ENCODE results near the gene RRAS. TPM values are rescaled to one million over a fixed set of nuclear protein-coding genes. Genes with fewer than 3 reads are reported as not detected.

Gene RRAS
- total RNA-seq, 1 donor: 44.5 TPM

DNA sequence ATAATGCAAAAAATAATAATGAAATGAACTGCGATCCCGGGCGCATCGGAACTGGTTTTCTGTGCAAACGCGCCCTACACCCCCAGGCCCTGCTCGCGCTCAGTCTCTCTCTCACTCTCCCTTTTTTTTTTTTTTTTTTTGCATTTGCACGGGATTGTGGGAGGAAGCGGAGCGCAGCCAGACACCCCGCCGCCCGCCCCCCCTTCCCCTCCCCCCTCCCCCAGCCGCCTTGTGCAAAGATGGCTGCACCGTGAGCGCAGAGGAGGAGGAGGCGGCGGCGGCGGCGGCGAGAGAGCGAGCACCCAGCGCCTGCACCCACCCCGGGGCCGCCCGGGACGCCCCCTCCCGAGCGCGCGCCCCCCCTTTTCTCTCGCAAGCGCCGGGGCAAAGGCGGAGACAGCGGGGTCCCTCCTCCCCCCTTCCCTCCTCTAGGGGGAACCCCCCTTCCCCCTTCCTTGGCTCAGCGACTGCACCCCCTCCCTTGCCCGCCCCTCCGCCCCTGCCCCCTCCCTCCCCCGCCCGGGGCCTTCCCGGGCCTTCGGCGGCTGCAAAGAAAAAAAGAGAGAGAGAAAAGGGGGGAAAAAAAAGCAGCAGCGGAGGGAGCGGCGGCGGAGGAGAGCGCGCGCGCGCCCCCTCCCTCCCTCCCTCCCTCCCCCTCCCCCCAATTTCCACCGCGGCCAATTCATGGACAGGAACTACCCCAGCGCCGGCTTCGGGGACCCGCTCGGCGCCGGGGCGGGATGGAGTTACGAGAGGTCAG lies 48.8 kb downstream of the RRAS start, which contains the start of gene PRR12:
TSS of gene PRR12 (plus strand) at position 212 of the 760 bp plus-strand sequence. CDS start at position 685, 473 bp downstream.
- peak; percentile 71 for DNase-seq (ENCODE audit: low read depth)
- TF ChIP-seq, protein P1, sequence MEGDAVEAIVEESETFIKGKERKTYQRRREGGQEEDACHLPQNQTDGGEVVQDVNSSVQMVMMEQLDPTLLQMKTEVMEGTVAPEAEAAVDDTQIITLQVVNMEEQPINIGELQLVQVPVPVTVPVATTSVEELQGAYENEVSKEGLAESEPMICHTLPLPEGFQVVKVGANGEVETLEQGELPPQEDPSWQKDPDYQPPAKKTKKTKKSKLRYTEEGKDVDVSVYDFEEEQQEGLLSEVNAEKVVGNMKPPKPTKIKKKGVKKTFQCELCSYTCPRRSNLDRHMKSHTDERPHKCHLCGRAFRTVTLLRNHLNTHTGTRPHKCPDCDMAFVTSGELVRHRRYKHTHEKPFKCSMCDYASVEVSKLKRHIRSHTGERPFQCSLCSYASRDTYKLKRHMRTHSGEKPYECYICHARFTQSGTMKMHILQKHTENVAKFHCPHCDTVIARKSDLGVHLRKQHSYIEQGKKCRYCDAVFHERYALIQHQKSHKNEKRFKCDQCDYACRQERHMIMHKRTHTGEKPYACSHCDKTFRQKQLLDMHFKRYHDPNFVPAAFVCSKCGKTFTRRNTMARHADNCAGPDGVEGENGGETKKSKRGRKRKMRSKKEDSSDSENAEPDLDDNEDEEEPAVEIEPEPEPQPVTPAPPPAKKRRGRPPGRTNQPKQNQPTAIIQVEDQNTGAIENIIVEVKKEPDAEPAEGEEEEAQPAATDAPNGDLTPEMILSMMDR (IDR thresholded peaks at IDR 0.05; ENCODE audit: insufficient read depth, low read depth, low read length): no peak

DNA sequence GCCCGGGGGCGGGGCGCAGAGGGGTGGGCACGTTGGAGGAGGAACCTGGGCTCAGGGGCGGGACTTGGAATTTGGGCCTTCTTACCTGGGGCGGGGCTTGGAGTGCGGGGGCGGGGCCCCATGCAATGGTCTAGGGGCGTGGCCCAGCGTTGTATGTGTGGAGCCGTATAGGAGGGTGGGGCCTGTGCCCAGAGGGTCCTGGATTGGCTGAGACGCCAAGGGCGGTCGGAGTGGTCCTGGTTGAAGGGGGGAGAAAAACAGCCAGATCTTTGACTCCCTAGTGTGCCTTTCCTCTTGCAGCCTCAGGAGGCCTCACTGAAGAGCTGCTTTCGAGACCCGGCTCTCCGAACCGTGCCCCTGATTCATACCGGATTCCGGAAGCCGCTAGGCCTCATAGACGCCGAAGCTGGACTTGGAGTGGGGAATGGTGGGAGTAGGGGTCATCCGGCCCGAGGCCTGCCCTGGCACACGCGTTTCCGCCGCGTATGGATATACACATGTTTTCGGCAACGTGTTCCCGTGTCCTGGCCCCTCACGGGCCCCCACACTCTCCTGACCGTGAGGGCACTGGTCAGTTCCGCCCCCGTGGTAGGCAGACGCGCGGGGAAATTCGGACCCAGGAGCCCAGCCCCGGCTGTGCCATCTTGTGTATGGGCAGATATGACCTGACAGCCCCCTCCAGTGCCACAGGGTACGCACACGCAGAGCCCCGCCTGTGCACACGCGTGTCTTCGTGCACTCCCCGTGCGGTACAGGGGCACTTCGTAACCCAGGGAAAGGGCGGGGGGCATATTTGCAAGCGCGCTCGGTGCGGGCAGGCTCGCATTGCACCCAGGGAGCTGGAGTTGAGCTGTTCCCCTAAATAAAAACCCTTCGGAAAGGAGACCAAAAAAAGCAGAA lies 49.6 kb downstream of the RRAS start:
- TF ChIP-seq, protein P1 (IDR thresholded peaks at IDR 0.05; ENCODE audit: insufficient read depth, low read depth, low read length): no peak

More for the DNA sequence above, 48.8 kb downstream of the RRAS start, which contains the start of gene PRR12:
- H3K4me3 ChIP-seq (ENCODE audit: low read depth, low read length): peak within 1 kb of the TSS; percentile 87

DNA sequence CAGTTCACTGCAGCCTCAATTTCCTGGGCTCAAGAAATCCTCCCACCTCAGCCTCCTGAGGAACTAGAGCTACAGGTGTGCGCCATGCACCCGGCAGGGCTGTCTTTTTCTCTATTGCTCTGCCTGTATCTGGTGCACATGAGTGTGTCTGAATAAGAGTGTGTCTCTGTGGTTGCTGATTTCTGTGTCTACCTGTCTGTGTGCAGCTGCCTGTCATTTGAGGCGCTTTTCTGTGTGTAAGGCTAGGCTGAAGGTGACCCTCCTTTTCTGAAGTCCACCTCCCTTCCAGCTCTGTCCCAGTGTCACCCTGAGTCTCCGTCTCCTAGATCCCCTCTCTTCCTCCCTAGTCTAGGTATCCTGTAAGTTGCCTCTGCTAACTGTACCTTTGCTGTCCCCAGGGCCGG lies 50.4 kb downstream of the RRAS start:
- no peak overlapping the region for H3K4me3 ChIP-seq (ENCODE audit: low read depth, low read length)
- TF ChIP-seq, protein P1 (IDR thresholded peaks at IDR 0.05; ENCODE audit: insufficient read depth, low read depth, low read length): no peak
- no peak for DNase-seq (ENCODE audit: low read depth)

More for the DNA sequence above, 49.6 kb downstream of the RRAS start:
- peak; percentile 95 for DNase-seq (ENCODE audit: low read depth)
- H3K4me3 ChIP-seq (ENCODE audit: low read depth, low read length): peak overlapping the region; percentile 87

DNA sequence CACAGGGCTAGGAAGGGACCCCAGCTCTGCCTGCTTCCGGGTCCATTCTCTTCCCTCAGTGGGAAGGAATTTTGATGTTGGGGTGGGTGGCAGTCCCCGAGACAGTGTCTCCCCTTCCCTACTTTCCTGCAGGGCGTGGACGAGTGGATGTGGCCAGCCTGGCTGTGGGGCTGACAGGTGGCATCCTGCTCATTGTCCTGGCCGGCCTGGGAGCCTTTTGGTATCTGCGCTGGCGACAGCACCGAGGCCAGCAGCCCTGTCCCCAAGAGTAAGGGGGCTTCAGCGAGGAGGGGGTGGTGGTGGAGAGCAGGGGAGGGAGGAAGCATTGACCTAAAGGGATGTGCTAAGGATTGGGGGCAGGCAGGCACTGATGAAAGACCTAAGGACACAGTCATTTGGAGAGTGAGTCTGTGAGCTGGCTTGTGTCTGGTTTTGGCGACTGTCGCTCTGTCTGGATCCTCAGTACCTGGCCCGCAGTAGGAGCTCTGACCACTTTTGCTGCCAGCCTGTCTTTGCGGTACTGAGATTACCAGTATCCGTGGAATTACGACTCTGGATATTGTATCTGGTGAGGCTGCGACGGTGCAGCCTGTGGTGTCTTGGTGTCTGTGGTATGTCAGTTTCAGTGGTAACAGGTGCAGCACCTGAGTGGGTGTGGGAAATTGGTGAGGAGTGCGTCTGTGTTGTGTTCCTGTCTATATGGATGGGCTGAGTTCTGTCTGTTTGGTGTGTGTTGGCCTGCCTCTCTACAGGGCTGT lies 51.4 kb downstream of the RRAS start:
- TF ChIP-seq, protein P1 (IDR thresholded peaks at IDR 0.05; ENCODE audit: insufficient read depth, low read depth, low read length): no peak
- no peak for DNase-seq (ENCODE audit: low read depth)
- no peak overlapping the region for H3K4me3 ChIP-seq (ENCODE audit: low read depth, low read length)

DNA sequence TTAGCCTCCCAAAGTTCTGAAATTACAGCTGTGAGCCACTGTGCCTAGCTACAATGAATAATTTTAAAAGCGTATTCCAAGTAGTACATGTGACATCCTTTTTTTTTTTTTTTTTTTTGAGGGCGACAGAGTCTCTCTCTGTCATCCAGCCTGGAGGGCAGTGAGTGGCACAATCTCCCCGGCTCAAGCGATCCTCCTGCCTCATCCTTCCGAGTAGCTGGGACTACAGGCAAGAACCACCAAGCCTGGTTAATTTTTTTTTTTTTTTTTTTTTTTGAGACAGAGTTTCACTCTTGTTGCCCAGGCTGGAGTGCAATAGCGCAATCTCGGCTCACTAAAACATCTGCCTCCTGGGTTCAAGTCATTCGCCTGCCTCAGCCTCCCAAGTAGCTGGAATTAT lies 52.7 kb downstream of the RRAS start:
- TF ChIP-seq, protein P1 (IDR thresholded peaks at IDR 0.05; ENCODE audit: insufficient read depth, low read depth, low read length): no peak
- no peak overlapping the region for H3K4me3 ChIP-seq (ENCODE audit: low read depth, low read length)
- no peak for DNase-seq (ENCODE audit: low read depth)

Small RNA genes lying within 50 kb of the gene (small RNA-seq; reads per million reads assigned to genes)
- gene MIR5088: not detected

Other genes starting within 250 kb of the RRAS start
- not detected in 2 replicates for gene PTH2, start 216.7 kb downstream of the RRAS start, total RNA-seq
- gene GFY, start 214.8 kb downstream of the RRAS start, total RNA-seq: not detected in 2 replicates
- not detected in 2 replicates for gene SLC17A7, start 198.6 kb downstream of the RRAS start, total RNA-seq
- gene PIH1D1, start 188.3 kb downstream of the RRAS start, total RNA-seq: 91.1 and 107 TPM in 2 replicates
- 17.7 and 40.6 TPM in 2 replicates for gene ALDH16A1, start 186.9 kb downstream of the RRAS start, total RNA-seq
- 2.6 and 4.8 TPM in 2 replicates for gene FLT3LG, start 165.9 kb downstream of the RRAS start, total RNA-seq
- 1,887 and 2,774 TPM in 2 replicates for gene RPL13A, start 152.5 kb downstream of the RRAS start, total RNA-seq
- gene RPS11, start 143.7 kb downstream of the RRAS start, total RNA-seq: 1,679 and 1,912 TPM in 2 replicates
- gene FCGRT, start 127.5 kb downstream of the RRAS start, total RNA-seq: 39.7 and 44.8 TPM in 2 replicates
- 115 and 162 TPM in 2 replicates for gene RCN3, start 112.1 kb downstream of the RRAS start, total RNA-seq
- gene NOSIP, start 59.6 kb downstream of the RRAS start, total RNA-seq: 76.9 and 101 TPM in 2 replicates
- gene PRRG2, start 58.8 kb downstream of the RRAS start, total RNA-seq: 0.32 and 0.43 TPM in 2 replicates
- 3.0 and 3.9 TPM in 2 replicates for gene PRR12, start 49.0 kb downstream of the RRAS start, total RNA-seq
- gene SCAF1, start 2.1 kb upstream of the RRAS start, total RNA-seq: 17.4 and 18.1 TPM in 2 replicates
- gene IRF3, start 25.7 kb upstream of the RRAS start, total RNA-seq: 49.9 and 66.5 TPM in 2 replicates
- gene BCL2L12, start 25.8 kb upstream of the RRAS start, total RNA-seq: 4.7 and 6.8 TPM in 2 replicates
- gene PRMT1, start 37.1 kb upstream of the RRAS start, total RNA-seq: 258 and 341 TPM in 2 replicates
- gene ADM5, start 49.5 kb upstream of the RRAS start, total RNA-seq: under 0.01 and 0.32 TPM in 2 replicates
- gene CPT1C, start 51.0 kb upstream of the RRAS start, total RNA-seq: 20.0 and 32.0 TPM in 2 replicates
- 0.43 TPM in 1 of 2 replicates, not detected in the other for gene TSKS, start 123.2 kb upstream of the RRAS start, total RNA-seq
- 92.0 and 97.0 TPM in 2 replicates for gene AP2A1, start 126.9 kb upstream of the RRAS start, total RNA-seq
- gene FUZ, start 173.1 kb upstream of the RRAS start, total RNA-seq: 15.1 and 19.3 TPM in 2 replicates
- gene MED25, start 178.1 kb upstream of the RRAS start, total RNA-seq: 21.6 and 21.9 TPM in 2 replicates
- 47.9 and 53.5 TPM in 2 replicates for gene PTOV1, start 211.0 kb upstream of the RRAS start, total RNA-seq
- gene PNKP, start 227.4 kb upstream of the RRAS start, total RNA-seq: 40.2 and 64.1 TPM in 2 replicates
- gene AKT1S1, start 237.2 kb upstream of the RRAS start, total RNA-seq: 11.9 and 12.5 TPM in 2 replicates
- 23.3 and 27.4 TPM in 2 replicates for gene TBC1D17, start 237.6 kb upstream of the RRAS start, total RNA-seq

Measured in fibroblast of villous mesenchyme (primary cell).